Gastrocnemius medialis (tissue), 4 donors: ENCODE results near the gene GRIN2B. TPM values are rescaled to one million over a fixed set of nuclear protein-coding genes. Genes with fewer than 3 reads are reported as not detected.

Source experiments
- ATAC-seq, 2 donors: fragments of 150-250 bp; one replicate each; pipeline ENCODE4 v1.9.1; 2016
- DNase-seq, 2 donors: peaks; one replicate each; pipeline ENCODE4 v3.0.0-alpha.2; 2019
- H3K27ac ChIP-seq, 4 donors: fragments of 200-600 bp; sonication (generic); 1 replicate in 1 of 4; 2 replicates in 3 of 4; pipeline ENCODE4 v1.5.1; 2016 to 2018; ENCODE audit warnings: mild to moderate bottlenecking in 2 of 4, moderate library complexity in 1 of 4
- H3K27me3 ChIP-seq, 3 donors: fragments of 200-600 bp; sonication (generic) in 2 of 3; 1 replicate in 1 of 3; 2 replicates in 2 of 3; pipeline versions ENCODE4 v1.5.1 to v1.6.0; 2016 to 2019; ENCODE audit warnings: mild to moderate bottlenecking in 1 of 3, moderate library complexity in 1 of 3
- H3K36me3 ChIP-seq, 2 donors: fragments of 200-600 bp; sonication (generic) in 1 of 2; one replicate each; pipeline ENCODE4 v1.5.1; 2017 to 2018
- H3K4me1 ChIP-seq, 2 donors: fragments of 200-600 bp; sonication (generic) in 1 of 2; one replicate each; pipeline ENCODE4 v1.5.1; 2016 to 2017; ENCODE audit warnings: mild to moderate bottlenecking in 2 of 2
- H3K4me3 ChIP-seq, 4 donors: fragments of 200-600 bp; sonication (generic) in 3 of 4; 1 replicate in 1 of 4; 2 replicates in 3 of 4; pipeline ENCODE4 v1.5.1; 2016 to 2019; ENCODE audit warnings: mild to moderate bottlenecking in 2 of 4
- H3K9me3 ChIP-seq, 3 donors: fragments of 200-600 bp; sonication (generic) in 2 of 3; 1 replicate in 1 of 3; 2 replicates in 2 of 3; pipeline ENCODE4 v1.5.1; 2016 to 2019
- POLR2A ChIP-seq, 2 donors: fragments of 450-650 bp; IDR thresholded peaks; one replicate each; pipeline ENCODE4 v1.6.1; 2017; ENCODE audit warnings: antibody characterized with exemption in 2 of 2, mild to moderate bottlenecking in 2 of 2, moderate library complexity in 2 of 2
- in situ Hi-C, 4 donors: fragments of 200-750 bp; cut with MboI; loops; one replicate each; pipeline versions ENCODE4 v1.15.0 to v1.8.0; 2017; ENCODE audit warnings: low sequenced_read_pairs in 4 of 4
- intact Hi-C: fragments of 100-400 bp; cut with DNase I; formaldehyde crosslinking; loops from one replicate; pipeline ENCODE4 v1.15.1; 2023; ENCODE audit warnings: low total_unique reads
- total RNA-seq, 4 donors: library from RNA; depleted of rRNA; stranded (reverse); fragments of >200 nt; gene quantifications; one replicate each; pipeline versions ENCODE4 v1.1.0 to v1.2.3, GENCODE V29; 2016
- TF ChIP-seq, protein P1 (sequence below), 5 experiments: fragments of 450-650 bp in 3 of 5; fragments of 200-600 bp in 2 of 5; sonication (generic) in 2 of 5; IDR thresholded peaks in 4 of 5; conservative IDR thresholded peaks in 1 of 5; 1 replicate in 4 of 5; 2 replicates in 1 of 5; pipeline ENCODE4 v1.5.1; 2016 to 2019; ENCODE audit warnings: antibody characterized with exemption in 5 of 5, mild to moderate bottlenecking in 3 of 5, moderate library complexity in 3 of 5

Gene GRIN2B
- total RNA-seq, 4 donors from 2014 or later = not detected

- H3K4me1 ChIP-seq = no peaks in the 10 kb centered on the region
- TF ChIP-seq, protein P1, sequence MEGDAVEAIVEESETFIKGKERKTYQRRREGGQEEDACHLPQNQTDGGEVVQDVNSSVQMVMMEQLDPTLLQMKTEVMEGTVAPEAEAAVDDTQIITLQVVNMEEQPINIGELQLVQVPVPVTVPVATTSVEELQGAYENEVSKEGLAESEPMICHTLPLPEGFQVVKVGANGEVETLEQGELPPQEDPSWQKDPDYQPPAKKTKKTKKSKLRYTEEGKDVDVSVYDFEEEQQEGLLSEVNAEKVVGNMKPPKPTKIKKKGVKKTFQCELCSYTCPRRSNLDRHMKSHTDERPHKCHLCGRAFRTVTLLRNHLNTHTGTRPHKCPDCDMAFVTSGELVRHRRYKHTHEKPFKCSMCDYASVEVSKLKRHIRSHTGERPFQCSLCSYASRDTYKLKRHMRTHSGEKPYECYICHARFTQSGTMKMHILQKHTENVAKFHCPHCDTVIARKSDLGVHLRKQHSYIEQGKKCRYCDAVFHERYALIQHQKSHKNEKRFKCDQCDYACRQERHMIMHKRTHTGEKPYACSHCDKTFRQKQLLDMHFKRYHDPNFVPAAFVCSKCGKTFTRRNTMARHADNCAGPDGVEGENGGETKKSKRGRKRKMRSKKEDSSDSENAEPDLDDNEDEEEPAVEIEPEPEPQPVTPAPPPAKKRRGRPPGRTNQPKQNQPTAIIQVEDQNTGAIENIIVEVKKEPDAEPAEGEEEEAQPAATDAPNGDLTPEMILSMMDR (IDR thresholded peaks at IDR 0.05 in 4 of 5, conservative IDR thresholded peaks at IDR 0.05 in 1 of 5) = no peak
- TF ChIP-seq POLR2A (IDR thresholded peaks at IDR 0.05) = no peak
- DNase-seq (no peak), ATAC-seq (no peak)
- H3K36me3 ChIP-seq = no peaks in the 10 kb centered on the region
- intact Hi-C loops = no loop called here
- no peak overlapping the region for H3K4me3 ChIP-seq
- no peaks in the 10 kb centered on the region for H3K27me3 ChIP-seq
- H3K27ac ChIP-seq = no peak overlapping the region
- in situ Hi-C loops = no loop called here
- no peaks in the 10 kb centered on the region for H3K9me3 ChIP-seq
These were observed 39.8 kb downstream of the GRIN2B start for GRCh38 chr12:13941258-13942249.

DNA sequence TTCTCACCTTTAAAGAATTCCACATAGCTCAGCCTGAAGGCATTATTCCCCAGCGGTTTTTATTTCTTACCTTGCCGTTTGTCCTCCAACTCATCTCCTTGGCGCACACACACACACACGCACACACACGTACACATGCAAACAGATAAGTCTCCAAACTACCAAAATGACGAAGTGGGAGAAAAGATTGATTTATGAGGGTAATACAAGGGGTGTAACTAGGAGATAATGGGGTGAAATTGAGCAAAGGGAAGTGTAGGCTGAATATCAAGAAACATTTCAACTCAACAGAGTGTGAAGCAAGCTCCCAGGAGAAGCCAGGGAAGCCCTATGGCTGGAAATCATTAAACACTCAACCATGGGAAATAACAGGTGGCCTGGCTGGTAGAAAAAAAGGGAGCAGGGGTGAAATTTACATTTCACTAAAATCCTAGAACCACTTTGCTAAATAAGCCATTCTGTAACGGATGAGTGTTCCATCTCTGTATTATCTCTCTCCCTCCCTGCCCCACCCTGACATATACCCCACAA lies 41.0 kb downstream of the GRIN2B start:
- intact Hi-C loops (no loop called here), in situ Hi-C loops (no loop called here)
- Histone ChIP-seq H3K27ac (no peak overlapping the region), H3K4me1 (no peaks in the 10 kb centered on the region), H3K4me3 (no peak overlapping the region), H3K27me3 (no peaks in the 10 kb centered on the region), H3K9me3 (no peaks in the 10 kb centered on the region), H3K36me3 (no peaks in the 10 kb centered on the region)
- ATAC-seq (no peak), DNase-seq (no peak)
- no peak for TF ChIP-seq POLR2A (IDR thresholded peaks at IDR 0.05)
- TF ChIP-seq, protein P1 (IDR thresholded peaks at IDR 0.05 in 4 of 5, conservative IDR thresholded peaks at IDR 0.05 in 1 of 5) = no peak

DNA sequence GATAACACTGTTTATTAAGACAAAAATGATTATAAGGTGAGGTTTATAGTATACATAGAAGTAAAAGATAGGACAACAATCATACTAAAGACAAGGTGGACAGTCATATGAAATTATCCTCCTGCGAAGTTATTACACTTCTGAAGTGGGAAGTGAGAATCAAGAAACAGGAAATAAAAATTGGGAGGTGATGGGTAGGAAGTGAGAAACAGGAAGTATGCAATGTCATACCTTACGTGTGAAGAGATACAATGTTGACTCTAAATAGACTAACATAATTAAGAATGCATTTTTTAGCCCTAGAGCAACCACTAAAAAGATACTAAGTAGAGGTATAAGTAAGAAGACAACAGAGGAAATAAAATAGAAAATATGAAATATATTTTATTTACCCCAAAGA lies 43.7 kb downstream of the GRIN2B start:
- Histone ChIP-seq H3K36me3 (no peaks in the 10 kb centered on the region), H3K27me3 (no peaks in the 10 kb centered on the region), H3K9me3 (no peaks in the 10 kb centered on the region), H3K4me1 (no peaks in the 10 kb centered on the region), H3K4me3 (no peak overlapping the region), H3K27ac (no peak overlapping the region)
- intact Hi-C loops = no loop called here
- no peak for DNase-seq
- no peak for TF ChIP-seq POLR2A (IDR thresholded peaks at IDR 0.05)
- TF ChIP-seq, protein P1 (IDR thresholded peaks at IDR 0.05 in 4 of 5, conservative IDR thresholded peaks at IDR 0.05 in 1 of 5) = no peak
- ATAC-seq = no peak
- in situ Hi-C loops = no loop called here

DNA sequence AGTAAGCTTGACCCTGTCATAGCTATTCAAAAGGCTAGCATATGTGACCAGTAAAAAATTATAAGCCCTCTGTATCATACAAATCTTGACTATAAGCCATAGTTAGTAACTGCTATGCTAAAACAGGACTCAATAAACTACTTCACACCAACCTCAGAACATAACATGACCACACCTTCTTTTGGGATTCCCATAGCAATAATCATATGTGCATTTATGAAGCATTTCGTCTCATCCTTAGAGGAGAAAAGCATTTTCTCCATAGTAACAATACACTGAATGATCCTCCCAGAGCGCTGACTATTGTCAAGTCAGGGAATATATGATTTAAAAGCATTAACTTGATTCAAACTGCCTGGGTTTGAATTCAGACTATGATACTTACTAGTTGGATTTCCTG lies 46.2 kb downstream of the GRIN2B start:
- in situ Hi-C loops (no loop called here), intact Hi-C loops (no loop called here)
- H3K36me3 ChIP-seq = no peaks in the 10 kb centered on the region
- no peak overlapping the region for H3K27ac ChIP-seq
- no peaks in the 10 kb centered on the region for H3K9me3 ChIP-seq
- H3K4me3 ChIP-seq = no peak overlapping the region
- DNase-seq (no peak), ATAC-seq (no peak)
- no peaks in the 10 kb centered on the region for H3K4me1 ChIP-seq
- H3K27me3 ChIP-seq = no peaks in the 10 kb centered on the region
- TF ChIP-seq, protein P1 (IDR thresholded peaks at IDR 0.05 in 4 of 5, conservative IDR thresholded peaks at IDR 0.05 in 1 of 5) = no peak
- TF ChIP-seq POLR2A (IDR thresholded peaks at IDR 0.05) = no peak
